ENCODE results near the gene DMXL1. TPM values are rescaled to one million over a fixed set of nuclear protein-coding genes. Genes with fewer than 3 reads are reported as not detected.

The DMXL1 gene
- total RNA-seq, 1 donor from 2014 or later, result 51.4 TPM

- intact Hi-C loops (cut with DNase I), result no loop called here
- DNase-seq, result no peak
- Histone ChIP-seq H3K4me3 (no peak overlapping the region), H3K9me3 (no peaks in the 10 kb centered on the region), H3K36me3 (no peaks in the 10 kb centered on the region), H3K27ac (no peak overlapping the region), H3K27me3 (no peaks in the 10 kb centered on the region), H3K4me1 (no peaks in the 10 kb centered on the region)
- TF ChIP-seq, protein P1, sequence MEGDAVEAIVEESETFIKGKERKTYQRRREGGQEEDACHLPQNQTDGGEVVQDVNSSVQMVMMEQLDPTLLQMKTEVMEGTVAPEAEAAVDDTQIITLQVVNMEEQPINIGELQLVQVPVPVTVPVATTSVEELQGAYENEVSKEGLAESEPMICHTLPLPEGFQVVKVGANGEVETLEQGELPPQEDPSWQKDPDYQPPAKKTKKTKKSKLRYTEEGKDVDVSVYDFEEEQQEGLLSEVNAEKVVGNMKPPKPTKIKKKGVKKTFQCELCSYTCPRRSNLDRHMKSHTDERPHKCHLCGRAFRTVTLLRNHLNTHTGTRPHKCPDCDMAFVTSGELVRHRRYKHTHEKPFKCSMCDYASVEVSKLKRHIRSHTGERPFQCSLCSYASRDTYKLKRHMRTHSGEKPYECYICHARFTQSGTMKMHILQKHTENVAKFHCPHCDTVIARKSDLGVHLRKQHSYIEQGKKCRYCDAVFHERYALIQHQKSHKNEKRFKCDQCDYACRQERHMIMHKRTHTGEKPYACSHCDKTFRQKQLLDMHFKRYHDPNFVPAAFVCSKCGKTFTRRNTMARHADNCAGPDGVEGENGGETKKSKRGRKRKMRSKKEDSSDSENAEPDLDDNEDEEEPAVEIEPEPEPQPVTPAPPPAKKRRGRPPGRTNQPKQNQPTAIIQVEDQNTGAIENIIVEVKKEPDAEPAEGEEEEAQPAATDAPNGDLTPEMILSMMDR (IDR thresholded peaks at IDR 0.05), result no peak
- no peak for ATAC-seq
Measured at GRCh38 chr5:119028575-119028974, 42.3 kb upstream of the DMXL1 start.

GRCh38 chr5:119031011-119031886 lies 39.6 kb upstream of the DMXL1 start:
- intact Hi-C loops (cut with DNase I), result no loop called here
- no peaks in the 10 kb centered on the region for H3K9me3 ChIP-seq
- no peaks in the 10 kb centered on the region for H3K4me1 ChIP-seq
- H3K27ac ChIP-seq, result no peak overlapping the region
- H3K27me3 ChIP-seq, result no peaks in the 10 kb centered on the region
- DNase-seq, result no peak
- H3K36me3 ChIP-seq, result no peaks in the 10 kb centered on the region
- ATAC-seq, result no peak
- H3K4me3 ChIP-seq, result no peak overlapping the region
- TF ChIP-seq, protein P1 (IDR thresholded peaks at IDR 0.05), result no peak

DNA sequence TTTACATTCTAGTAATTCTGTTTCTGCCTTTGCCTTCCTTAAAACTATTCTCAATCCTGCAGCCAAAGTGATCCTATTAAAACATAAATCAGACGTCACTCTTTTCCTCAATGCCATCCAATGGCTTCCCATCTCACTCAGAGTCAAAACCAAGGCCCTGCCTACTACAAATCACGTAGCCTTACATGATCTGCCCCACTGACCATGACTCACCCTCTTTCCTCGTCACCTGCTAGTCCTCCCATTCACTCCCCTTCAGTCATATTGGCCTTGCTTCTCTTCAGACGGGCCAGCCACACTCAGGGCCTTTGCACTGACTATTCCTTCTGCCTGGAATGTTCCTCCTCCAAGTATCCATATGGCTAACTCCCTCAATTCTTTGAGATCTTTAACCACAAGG lies 39.0 kb upstream of the DMXL1 start:
- H3K4me3 ChIP-seq, result no peak overlapping the region
- intact Hi-C loops (cut with DNase I), result no loop called here
- H3K36me3 ChIP-seq, result no peaks in the 10 kb centered on the region
- no peak overlapping the region for H3K27ac ChIP-seq
- TF ChIP-seq, protein P1 (IDR thresholded peaks at IDR 0.05), result no peak
- ATAC-seq, result peak; percentile 76
- H3K4me1 ChIP-seq, result no peaks in the 10 kb centered on the region
- H3K9me3 ChIP-seq, result no peaks in the 10 kb centered on the region
- no peaks in the 10 kb centered on the region for H3K27me3 ChIP-seq
- no peak for DNase-seq

DNA sequence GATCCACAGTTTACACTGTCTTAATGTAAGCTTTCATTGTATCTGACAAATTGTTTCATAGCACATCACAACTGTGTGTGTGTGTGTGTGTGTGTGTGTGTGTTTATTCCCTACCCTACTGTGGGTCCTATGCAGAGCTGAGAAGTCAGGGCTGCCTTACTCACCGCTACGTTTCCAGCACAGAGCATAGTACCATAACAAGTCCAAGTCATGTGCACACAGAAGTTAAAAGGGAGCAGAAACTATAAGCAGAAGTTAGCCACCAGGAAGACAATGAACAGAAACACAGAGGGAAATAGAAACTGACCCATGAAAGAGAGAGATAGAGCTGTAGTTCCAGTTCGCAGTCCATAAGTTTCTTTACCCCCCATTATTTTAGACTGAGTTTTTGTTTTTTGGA lies 38.2 kb upstream of the DMXL1 start:
- Histone ChIP-seq H3K27me3 (no peaks in the 10 kb centered on the region), H3K36me3 (no peaks in the 10 kb centered on the region), H3K9me3 (no peaks in the 10 kb centered on the region), H3K27ac (peak overlapping the region; percentile 11), H3K4me1 (no peaks in the 10 kb centered on the region), H3K4me3 (no peak overlapping the region)
- TF ChIP-seq, protein P1 (IDR thresholded peaks at IDR 0.05), result no peak
- intact Hi-C loops (cut with DNase I), result no loop called here
- DNase-seq, result no peak
- peak; percentile 78 for ATAC-seq

DNA sequence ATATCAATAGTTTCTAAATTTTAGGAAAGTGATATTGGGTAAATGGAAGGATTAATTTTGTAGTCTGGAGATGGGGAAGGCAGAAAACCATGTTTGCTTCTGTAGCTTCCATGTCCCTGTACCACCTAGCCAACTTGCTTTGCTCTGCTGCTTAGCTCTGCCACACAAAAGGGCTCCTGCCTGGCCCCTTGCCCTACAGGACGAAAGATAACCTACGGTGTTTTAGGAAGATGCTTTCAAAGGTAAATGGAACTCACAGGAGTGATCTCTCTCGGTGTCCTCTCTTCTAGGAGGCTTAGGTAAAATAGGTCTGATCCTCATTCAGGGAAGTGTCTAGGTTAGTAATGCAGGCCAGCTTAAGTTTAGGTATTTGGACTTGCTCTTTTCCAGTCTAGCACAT lies 37.8 kb upstream of the DMXL1 start:
- TF ChIP-seq, protein P1 (IDR thresholded peaks at IDR 0.05), result no peak
- H3K4me1 ChIP-seq, result no peaks in the 10 kb centered on the region
- no peak for ATAC-seq
- no peaks in the 10 kb centered on the region for H3K27me3 ChIP-seq
- no peak for DNase-seq
- no peaks in the 10 kb centered on the region for H3K9me3 ChIP-seq
- intact Hi-C loops (cut with DNase I), result no loop called here
- no peaks in the 10 kb centered on the region for H3K36me3 ChIP-seq
- peak overlapping the region; percentile 11 for H3K27ac ChIP-seq
- H3K4me3 ChIP-seq, result no peak overlapping the region

Data from upper lobe of right lung (tissue), 1 donor.